A549 (cell line): ENCODE results near the gene CCDC146. TPM values are rescaled to one million over a fixed set of nuclear protein-coding genes. Genes with fewer than 3 reads are reported as not detected.

Experiments used
- ATAC-seq, 2 experiments: fragments of 200-7000 bp in 1 of 2; fragments of >200 bp in 1 of 2; cut with Nextera tagmentation in 1 of 2; cut with Tn5 transposase in 1 of 2; 3 replicates each; pipeline versions ENCODE4 v1.8.0 to v1.9.1; 2018 to 2020; ENCODE audit warnings: mild to moderate bottlenecking in 1 of 2, moderate library complexity in 1 of 2
- CTCF ChIA-PET: fragments of 300-600 bp; sonication (Branson Sonifier 250); formaldehyde crosslinking; extraction: SDS; loops from one replicate; lab custom pipeline; 2021; ENCODE audit warnings: antibody characterized with exemption, inconsistent platforms; lab: Yijun Ruan, JAX
- POLR2A ChIA-PET: fragments of 350-600 bp; formaldehyde crosslinking; extraction: SDS; loops from one replicate; lab custom pipeline; 2021; ENCODE audit warnings: antibody characterized with exemption, inconsistent platforms; lab: Yijun Ruan, JAX
- DNase-seq, 2 experiments: peaks; one replicate each; pipeline versions ENCODE4 v3.0.0 to v3.0.0-alpha.2; 2011 to 2016; ENCODE audit warnings: low read depth in 1 of 2, low spot score in 1 of 2
- FAIRE-seq: peaks from 2 replicates; lab custom pipeline; 2011; peaks lifted over from hg19 to GRCh38; lab: Jason Lieb, UNC
- H3K27ac ChIP-seq, 2 experiments: fragments of >200 bp; sonication (Bioruptor Twin); formaldehyde crosslinking; 3 replicates each; pipeline ENCODE4 v1.5.1; 2016 to 2017
- H3K4me1 ChIP-seq: fragments of >200 bp; sonication (Bioruptor Twin); formaldehyde crosslinking; 3 replicates; pipeline ENCODE4 v1.6.1; 2016
- H3K4me2 ChIP-seq: fragments of >200 bp; sonication (Bioruptor Twin); formaldehyde crosslinking; 3 replicates; pipeline ENCODE4 v1.6.1; 2016
- H3K4me3 ChIP-seq: fragments of >200 bp; sonication (Bioruptor Twin); formaldehyde crosslinking; 3 replicates; pipeline ENCODE4 v1.5.1; 2016
- H3K9me3 ChIP-seq: fragments of >200 bp; sonication (Bioruptor Twin); formaldehyde crosslinking; 3 replicates; pipeline ENCODE4 v1.6.1; 2016
- CBX2 ChIP-seq: fragments of 200-600 bp; sonication (generic); IDR thresholded peaks from 2 replicates; pipeline ENCODE4 v1.6.1; 2016; ENCODE audit warnings: low read depth, mild to moderate bottlenecking, borderline replicate concordance
- CBX8 ChIP-seq: fragments of 200-600 bp; sonication (generic); IDR thresholded peaks from 2 replicates; pipeline ENCODE4 v1.6.1; 2016
- CEBPB ChIP-seq, 2 experiments: fragments of >200 bp in 1 of 2; sonication (Bioruptor Twin) in 1 of 2; formaldehyde crosslinking in 1 of 2; IDR thresholded peaks; 2 replicates each; pipeline ENCODE4 v1.6.1; 2012 to 2016
- EHF ChIP-seq: fragments of 250-450 bp; sonication (Bioruptor Pico); IDR thresholded peaks from 2 replicates; pipeline ENCODE4 v1.5.0; 2020; ENCODE audit warnings: mild to moderate bottlenecking
- EP300 ChIP-seq, 2 experiments: fragments of >200 bp; sonication (Bioruptor Twin); formaldehyde crosslinking; IDR thresholded peaks; 2 replicates in 1 of 2; 3 replicates in 1 of 2; pipeline ENCODE4 v1.6.1; 2016 to 2017
- ESRRA ChIP-seq: fragments of 150-350 bp; IDR thresholded peaks from 2 replicates; pipeline ENCODE4 v1.6.1; 2014; ENCODE audit warnings: mild to moderate bottlenecking, low read length, borderline replicate concordance
- FOSB ChIP-seq: fragments of 250-450 bp; sonication (Bioruptor Pico); IDR thresholded peaks from 2 replicates; pipeline ENCODE4 v1.5.0; 2020; ENCODE audit warnings: mild to moderate bottlenecking, moderate library complexity
- FOSL2 ChIP-seq, 2 experiments: fragments of 450-650 bp in 1 of 2; fragments of >200 bp in 1 of 2; sonication (Bioruptor Twin) in 1 of 2; formaldehyde crosslinking; IDR thresholded peaks; 2 replicates each; pipeline versions ENCODE4 v1.5.0 to v1.6.1; 2016 to 2020; ENCODE audit warnings: mild to moderate bottlenecking in 1 of 2, moderate library complexity in 1 of 2
- HDAC2 ChIP-seq: fragments of 200-600 bp; sonication (generic); IDR thresholded peaks from 2 replicates; pipeline ENCODE4 v1.6.1; 2016
- HEYL ChIP-seq: fragments of 250-450 bp; sonication (Bioruptor Pico); IDR thresholded peaks from 2 replicates; pipeline ENCODE4 v1.8.0; 2021; ENCODE audit warnings: mild to moderate bottlenecking, moderate library complexity
- HOXB13 ChIP-seq: fragments of 250-450 bp; sonication (Bioruptor Pico); IDR thresholded peaks from 2 replicates; pipeline ENCODE4 v1.5.0; 2020; ENCODE audit warnings: low read depth, mild to moderate bottlenecking, moderate library complexity
- RFX5 ChIP-seq: fragments of 450-650 bp; IDR thresholded peaks from 2 replicates; pipeline ENCODE4 v1.7.1; 2014; ENCODE audit warnings: antibody characterized with exemption, mild to moderate bottlenecking, moderate library complexity
- TFCP2L1 ChIP-seq: fragments of 250-450 bp; sonication (Bioruptor Pico); IDR thresholded peaks from 2 replicates; pipeline ENCODE4 v1.5.0; 2021; ENCODE audit warnings: mild to moderate bottlenecking
- TP53 ChIP-seq: fragments of 250-450 bp; sonication (Bioruptor Pico); IDR thresholded peaks from 2 replicates; pipeline ENCODE4 v1.5.0; 2021; ENCODE audit warnings: mild to moderate bottlenecking, moderate library complexity
- ZNF302 ChIP-seq: fragments of 250-450 bp; sonication (Bioruptor Pico); IDR thresholded peaks from 2 replicates; pipeline ENCODE4 v1.9.0; 2021; ENCODE audit warnings: inconsistent platforms, mild to moderate bottlenecking, moderate library complexity
- WGBS: methylation state at CpG from one replicate; pipeline ENCODE4 v1.1.6; 2017; ENCODE audit errors: missing lambda C conversion rate; 5-methylcytosine and 5-hydroxymethylcytosine counted together
- polyA plus RNA-seq, 4 experiments: library from polyadenylated mRNA; depleted of rRNA in 3 of 4; stranded (reverse); fragments of >200 nt; fragmentation: RNase III in 1 of 4; extraction: RNeasy Plus Mini Kit Qiagen cat#74134 plus additional on column Dnase treatment in 1 of 4; gene quantifications; 2 replicates in 3 of 4; 3 replicates in 1 of 4; pipeline ENCODE4 v1.2.3, GENCODE V29; 2011 to 2017
- TF ChIP-seq, protein P1 (sequence below): IDR thresholded peaks from 2 replicates; pipeline ENCODE4 v1.6.1; 2012
- TF ChIP-seq, protein P2 (sequence below): fragments of 450-650 bp; IDR thresholded peaks from 2 replicates; pipeline ENCODE4 v1.6.1; 2014; ENCODE audit warnings: antibody characterized with exemption
- TF ChIP-seq, protein P3 (sequence below): fragments of 250-450 bp; sonication (Bioruptor Pico); IDR thresholded peaks from 2 replicates; pipeline ENCODE4 v1.5.0; 2021; ENCODE audit warnings: mild to moderate bottlenecking, moderate library complexity, borderline replicate concordance
- TF ChIP-seq, protein P4 (sequence below): fragments of >200 bp; sonication (Bioruptor Twin); formaldehyde crosslinking; IDR thresholded peaks from 3 replicates; pipeline ENCODE4 v1.5.1; 2016
- TF ChIP-seq, protein P5 (sequence below): fragments of >200 bp; sonication (Bioruptor Twin); formaldehyde crosslinking; IDR thresholded peaks from 3 replicates; pipeline ENCODE4 v1.6.1; 2016

CCDC146 gene
- polyA plus RNA-seq, 2 of the 4 experiments (the other 2 are of a cell fraction): 1.4 to 3.4 TPM

DNA sequence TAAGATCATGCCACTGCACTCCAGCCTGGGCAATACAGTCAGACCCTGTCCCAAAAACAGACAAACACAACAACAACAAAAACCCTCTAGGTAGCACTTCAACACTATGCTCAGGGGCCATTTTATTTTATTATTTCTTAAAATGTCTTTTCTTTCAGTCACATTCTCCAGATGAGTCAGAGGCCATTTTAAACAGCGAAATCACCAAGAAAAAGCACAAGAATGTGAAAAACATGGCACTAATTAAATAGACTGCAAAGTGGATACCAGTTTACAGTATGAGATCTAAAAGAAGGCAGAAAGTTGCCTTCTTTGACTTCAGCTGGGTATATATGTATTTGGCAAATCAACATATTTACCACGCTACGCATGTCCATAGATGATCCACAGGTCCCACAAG lies 83.3 kb downstream of the CCDC146 start:
- Histone ChIP-seq H3K9me3 (peaks cover 19% of the 10 kb centered on the region; the same call in 2 of the 3 replicates), H3K4me2 (no peak overlapping the region), H3K27ac (no peak overlapping the region), H3K4me1 (no peaks in the 10 kb centered on the region), H3K4me3 (no peak overlapping the region)
- FAIRE-seq (no peak), ATAC-seq (no peak), DNase-seq (no peak)
- WGBS: 82% methylated on average over 3 of the region's 3 CpGs
- CTCF ChIA-PET: no interaction called here
- POLR2A ChIA-PET: no interaction called here
- TF ChIP-seq, protein P1, sequence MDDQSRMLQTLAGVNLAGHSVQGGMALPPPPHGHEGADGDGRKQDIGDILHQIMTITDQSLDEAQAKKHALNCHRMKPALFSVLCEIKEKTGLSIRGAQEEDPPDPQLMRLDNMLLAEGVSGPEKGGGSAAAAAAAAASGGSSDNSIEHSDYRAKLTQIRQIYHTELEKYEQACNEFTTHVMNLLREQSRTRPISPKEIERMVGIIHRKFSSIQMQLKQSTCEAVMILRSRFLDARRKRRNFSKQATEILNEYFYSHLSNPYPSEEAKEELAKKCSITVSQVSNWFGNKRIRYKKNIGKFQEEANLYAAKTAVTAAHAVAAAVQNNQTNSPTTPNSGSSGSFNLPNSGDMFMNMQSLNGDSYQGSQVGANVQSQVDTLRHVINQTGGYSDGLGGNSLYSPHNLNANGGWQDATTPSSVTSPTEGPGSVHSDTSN: no peak
- TF ChIP-seq, protein P2, sequence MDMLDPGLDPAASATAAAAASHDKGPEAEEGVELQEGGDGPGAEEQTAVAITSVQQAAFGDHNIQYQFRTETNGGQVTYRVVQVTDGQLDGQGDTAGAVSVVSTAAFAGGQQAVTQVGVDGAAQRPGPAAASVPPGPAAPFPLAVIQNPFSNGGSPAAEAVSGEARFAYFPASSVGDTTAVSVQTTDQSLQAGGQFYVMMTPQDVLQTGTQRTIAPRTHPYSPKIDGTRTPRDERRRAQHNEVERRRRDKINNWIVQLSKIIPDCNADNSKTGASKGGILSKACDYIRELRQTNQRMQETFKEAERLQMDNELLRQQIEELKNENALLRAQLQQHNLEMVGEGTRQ: no peak
- TF ChIP-seq HOXB13 (CRISPR knock-in tag) (no peak), ZNF302 (CRISPR knock-in tag) (no peak)
- TF ChIP-seq, all 56 proteins: peak for 0

DNA sequence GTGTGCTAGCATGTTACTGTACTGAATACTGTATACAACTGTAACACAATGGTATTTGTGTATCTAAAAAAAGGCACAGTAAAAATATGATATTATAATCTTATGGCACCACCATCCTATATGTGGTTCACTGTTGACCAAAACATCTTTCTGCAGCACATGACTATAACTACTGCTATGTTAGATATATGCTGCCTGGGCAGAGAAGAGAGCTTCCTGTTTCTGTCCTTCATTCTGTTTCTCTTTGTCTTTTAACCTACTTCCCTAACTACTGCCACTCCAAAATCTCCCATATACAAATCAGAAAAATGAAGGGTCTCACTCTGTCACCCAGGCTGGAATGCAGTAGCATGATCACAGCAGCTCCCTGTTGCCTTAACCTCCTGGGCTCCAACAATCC lies 86.0 kb downstream of the CCDC146 start:
- H3K4me2 ChIP-seq: no peak overlapping the region
- CTCF ChIA-PET: no interaction called here
- no peak for TF ChIP-seq CBX8
- no peak for TF ChIP-seq EP300 (IDR thresholded peaks at IDR 0.05)
- TF ChIP-seq HDAC2: no peak
- no peak for TF ChIP-seq CEBPB (IDR thresholded peaks at IDR 0.05)
- TF ChIP-seq, protein P3, sequence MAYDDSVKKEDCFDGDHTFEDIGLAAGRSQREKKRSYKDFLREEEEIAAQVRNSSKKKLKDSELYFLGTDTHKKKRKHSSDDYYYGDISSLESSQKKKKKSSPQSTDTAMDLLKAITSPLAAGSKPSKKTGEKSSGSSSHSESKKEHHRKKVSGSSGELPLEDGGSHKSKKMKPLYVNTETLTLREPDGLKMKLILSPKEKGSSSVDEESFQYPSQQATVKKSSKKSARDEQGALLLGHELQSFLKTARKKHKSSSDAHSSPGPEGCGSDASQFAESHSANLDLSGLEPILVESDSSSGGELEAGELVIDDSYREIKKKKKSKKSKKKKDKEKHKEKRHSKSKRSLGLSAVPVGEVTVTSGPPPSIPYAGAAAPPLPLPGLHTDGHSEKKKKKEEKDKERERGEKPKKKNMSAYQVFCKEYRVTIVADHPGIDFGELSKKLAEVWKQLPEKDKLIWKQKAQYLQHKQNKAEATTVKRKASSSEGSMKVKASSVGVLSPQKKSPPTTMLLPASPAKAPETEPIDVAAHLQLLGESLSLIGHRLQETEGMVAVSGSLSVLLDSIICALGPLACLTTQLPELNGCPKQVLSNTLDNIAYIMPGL (CRISPR knock-in tag): no peak
- TF ChIP-seq, protein P4, sequence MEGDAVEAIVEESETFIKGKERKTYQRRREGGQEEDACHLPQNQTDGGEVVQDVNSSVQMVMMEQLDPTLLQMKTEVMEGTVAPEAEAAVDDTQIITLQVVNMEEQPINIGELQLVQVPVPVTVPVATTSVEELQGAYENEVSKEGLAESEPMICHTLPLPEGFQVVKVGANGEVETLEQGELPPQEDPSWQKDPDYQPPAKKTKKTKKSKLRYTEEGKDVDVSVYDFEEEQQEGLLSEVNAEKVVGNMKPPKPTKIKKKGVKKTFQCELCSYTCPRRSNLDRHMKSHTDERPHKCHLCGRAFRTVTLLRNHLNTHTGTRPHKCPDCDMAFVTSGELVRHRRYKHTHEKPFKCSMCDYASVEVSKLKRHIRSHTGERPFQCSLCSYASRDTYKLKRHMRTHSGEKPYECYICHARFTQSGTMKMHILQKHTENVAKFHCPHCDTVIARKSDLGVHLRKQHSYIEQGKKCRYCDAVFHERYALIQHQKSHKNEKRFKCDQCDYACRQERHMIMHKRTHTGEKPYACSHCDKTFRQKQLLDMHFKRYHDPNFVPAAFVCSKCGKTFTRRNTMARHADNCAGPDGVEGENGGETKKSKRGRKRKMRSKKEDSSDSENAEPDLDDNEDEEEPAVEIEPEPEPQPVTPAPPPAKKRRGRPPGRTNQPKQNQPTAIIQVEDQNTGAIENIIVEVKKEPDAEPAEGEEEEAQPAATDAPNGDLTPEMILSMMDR: no peak
- TF ChIP-seq ZNF302 (CRISPR knock-in tag): no peak
- no peak for TF ChIP-seq ESRRA
- TF ChIP-seq FOSL2 (IDR thresholded peaks at IDR 0.05): no peak
- TF ChIP-seq FOSL2 (CRISPR knock-in tag; IDR thresholded peaks at IDR 0.05): no peak
- TF ChIP-seq HOXB13 (CRISPR knock-in tag): no peak
- no peak for TF ChIP-seq TP53 (CRISPR knock-in tag)
- no peak for TF ChIP-seq FOSB (CRISPR knock-in tag)
- TF ChIP-seq, protein P5, sequence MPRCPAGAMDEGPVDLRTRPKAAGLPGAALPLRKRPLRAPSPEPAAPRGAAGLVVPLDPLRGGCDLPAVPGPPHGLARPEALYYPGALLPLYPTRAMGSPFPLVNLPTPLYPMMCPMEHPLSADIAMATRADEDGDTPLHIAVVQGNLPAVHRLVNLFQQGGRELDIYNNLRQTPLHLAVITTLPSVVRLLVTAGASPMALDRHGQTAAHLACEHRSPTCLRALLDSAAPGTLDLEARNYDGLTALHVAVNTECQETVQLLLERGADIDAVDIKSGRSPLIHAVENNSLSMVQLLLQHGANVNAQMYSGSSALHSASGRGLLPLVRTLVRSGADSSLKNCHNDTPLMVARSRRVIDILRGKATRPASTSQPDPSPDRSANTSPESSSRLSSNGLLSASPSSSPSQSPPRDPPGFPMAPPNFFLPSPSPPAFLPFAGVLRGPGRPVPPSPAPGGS: no peak
- no peak for TF ChIP-seq EHF (CRISPR knock-in tag)
- no peak for TF ChIP-seq HEYL
- TF ChIP-seq CBX2: no peak
- TF ChIP-seq TFCP2L1 (CRISPR knock-in tag): no peak
- no peak for TF ChIP-seq RFX5
- peaks cover 20% of the 10 kb centered on the region; the same call in 2 of the 3 replicates for H3K9me3 ChIP-seq
- no peak overlapping the region for H3K4me3 ChIP-seq
- ATAC-seq: no peak
- H3K4me1 ChIP-seq: no peaks in the 10 kb centered on the region
- H3K27ac ChIP-seq: no peak overlapping the region
- DNase-seq: no peak
- POLR2A ChIA-PET: no interaction called here
- FAIRE-seq: no peak
